GM12878 (cell line): ENCODE measurements around the gene CCNB1IP1. TPM values are rescaled to one million over a fixed set of nuclear protein-coding genes. Genes with fewer than 3 reads are reported as not detected.

Experiments
- ATAC-seq: fragments of 200-7000 bp; cut with Tn5 transposase; 3 replicates; pipeline ENCODE4 v1.9.1; 2020; ENCODE audit warnings: mild to moderate bottlenecking, moderate library complexity
- BruUV-seq: library from RNA; stranded (reverse); fragments of 400-500 nt; replicated peaks from 2 replicates; lab custom pipeline; 2021; lab: Mats Ljungman, UMichigan
- CTCF ChIA-PET: fragments of 300-600 bp; sonication (Branson Sonifier 250); formaldehyde crosslinking; extraction: SDS; loops from one replicate; lab custom pipeline; 2021; ENCODE audit warnings: inconsistent platforms; lab: Yijun Ruan, JAX
- POLR2A ChIA-PET: fragments of 350-600 bp; formaldehyde crosslinking; extraction: SDS; loops from one replicate; lab custom pipeline; 2021; ENCODE audit warnings: inconsistent platforms; lab: Charles Lee
- RAD21 ChIA-PET: fragments of 300-600 bp; sonication (Branson Sonifier 250); formaldehyde crosslinking; loops from one replicate; lab custom pipeline; 2023; ENCODE audit warnings: antibody characterized with exemption; ENCODE audit not compliant: unreplicated experiment; lab: Charles Lee
- SMC1A ChIA-PET: fragments of 300-600 bp; sonication (Branson Sonifier 250); formaldehyde crosslinking; loops from one replicate; lab custom pipeline; 2023; ENCODE audit not compliant: unreplicated experiment, uncharacterized antibody; lab: Charles Lee
- DNase-seq: peaks from one replicate; pipeline ENCODE4 v3.0.0-alpha.2; 2011; ENCODE audit warnings: low read depth, low spot score
- FAIRE-seq: peaks from 3 replicates; lab custom pipeline; 2011; peaks lifted over from hg19 to GRCh38; lab: Jason Lieb, UNC
- H2AFZ ChIP-seq: 2 replicates; pipeline ENCODE4 v1.6.0; 2011; ENCODE audit warnings: low read depth, low read length, control low read depth; ENCODE audit not compliant: control insufficient read depth
- H3K27ac ChIP-seq: 2 replicates; pipeline ENCODE4 v1.5.1; 2011; ENCODE audit warnings: control low read depth; ENCODE audit not compliant: control insufficient read depth, insufficient read depth
- H3K27me3 ChIP-seq, 2 experiments: replicated peaks in 1 of 2; 2 replicates each; pipeline versions ENCODE4 v1.6.0 to v1.6.1; 2011; ENCODE audit warnings: low read length in 1 of 2; ENCODE audit not compliant: control insufficient read depth in 2 of 2, insufficient read depth in 2 of 2
- H3K36me3 ChIP-seq, 2 experiments: 2 replicates each; pipeline ENCODE4 v1.5.1; 2011; ENCODE audit warnings: low read length in 1 of 2; ENCODE audit not compliant: control insufficient read depth in 2 of 2, insufficient read depth in 2 of 2
- H3K4me1 ChIP-seq: 2 replicates; pipeline ENCODE4 v1.6.1; 2011; ENCODE audit warnings: mild to moderate bottlenecking, low read length, moderate library complexity, mixed read lengths; ENCODE audit not compliant: control insufficient read depth, insufficient read depth
- H3K4me2 ChIP-seq: 2 replicates; pipeline ENCODE4 v1.6.0; 2011; ENCODE audit warnings: control low read depth; ENCODE audit not compliant: control insufficient read depth, insufficient read depth
- H3K4me3 ChIP-seq: fragments of 200-600 bp; sonication (generic); 2 replicates; pipeline ENCODE4 v1.5.1; 2016
- H3K79me2 ChIP-seq: 2 replicates; pipeline ENCODE4 v1.6.0; 2011; ENCODE audit warnings: low read length; ENCODE audit not compliant: control insufficient read depth, insufficient read depth
- H3K9ac ChIP-seq: 2 replicates; pipeline ENCODE4 v1.8.0; 2011; ENCODE audit warnings: low read length, control low read depth, mixed read lengths; ENCODE audit not compliant: control insufficient read depth, insufficient read depth
- H3K9me3 ChIP-seq: replicated peaks from 3 replicates; pipeline ENCODE4 v1.5.1; 2011; ENCODE audit warnings: mild to moderate bottlenecking, low read length; ENCODE audit not compliant: control insufficient read depth, insufficient read depth
- H4K20me1 ChIP-seq: 2 replicates; pipeline ENCODE4 v1.6.0; 2011; ENCODE audit not compliant: control insufficient read depth, insufficient read depth
- CREB1 ChIP-seq: IDR thresholded peaks from 2 replicates; pipeline ENCODE4 v1.6.1; 2012; ENCODE audit warnings: low read depth, mild to moderate bottlenecking, inconsistent platforms
- HSF1 ChIP-seq: fragments of 150-350 bp; IDR thresholded peaks from 2 replicates; pipeline ENCODE4 v1.6.1; 2014; ENCODE audit warnings: mild to moderate bottlenecking, low read depth, low read length
- PRDM15 ChIP-seq: fragments of 450-650 bp; formaldehyde crosslinking; IDR thresholded peaks from 2 replicates; pipeline ENCODE4 v1.4.0; 2020; ENCODE audit warnings: mild to moderate bottlenecking, moderate library complexity
- ZBED1 ChIP-seq: IDR thresholded peaks from 2 replicates; pipeline ENCODE4 v1.6.1; 2016; ENCODE audit warnings: borderline replicate concordance
- ZNF207 ChIP-seq: fragments of 450-650 bp; IDR thresholded peaks from 2 replicates; pipeline ENCODE4 v1.6.1; 2014; ENCODE audit warnings: antibody characterized with exemption, mild to moderate bottlenecking, borderline replicate concordance
- WGBS: methylation state at CpG from one replicate; pipeline ENCODE4 v1.1.6; 2016; ENCODE audit warnings: low lambda C conversion rate; ENCODE audit not compliant: insufficient replicate concordance, insufficient coverage; ENCODE audit errors: missing lambda C conversion rate; 5-methylcytosine and 5-hydroxymethylcytosine counted together
- in situ Hi-C: fragments of 300-500 bp; cut with MboI; formaldehyde crosslinking; loops from 9 replicates; pipeline ENCODE4 v1.14.3; 2018; ENCODE audit warnings: mixed read lengths
- intact Hi-C: fragments of 100-400 bp; cut with micrococcal nuclease; formaldehyde crosslinking; loops from one replicate; pipeline ENCODE4 v1.14.2; 2022; ENCODE audit not compliant: unreplicated experiment
- polyA plus RNA-seq, 11 experiments: library from polyadenylated mRNA; depleted of rRNA in 4 of 11; unstranded in 6 of 11; stranded (reverse) in 5 of 11; fragments of >200 nt; fragmentation: Nextera tagmentation in 4 of 11; fragmentation: Illumina TruSeq in 1 of 11; extraction: Ambion mirVana in 4 of 11; extraction: Trizol in 1 of 11; gene quantifications; 1 replicate in 1 of 11; 2 replicates in 10 of 11; pipeline versions ENCODE4 v1.2.1 to v1.2.3, GENCODE V29; 2011 to 2016; ENCODE audit warnings: inconsistent platforms in 2 of 11, missing spikeins in 2 of 11, low read depth in 1 of 11
- total RNA-seq, 4 experiments: library from RNA; depleted of rRNA in 3 of 4; stranded (reverse); fragments of >200 nt in 3 of 4; fragmentation: Illumina TruSeq in 1 of 4; extraction: Trizol in 1 of 4; gene quantifications; 2 replicates each; pipeline versions ENCODE4 v1.2.1 to v1.2.3, GENCODE V29; 2013 to 2021

Gene CCNB1IP1
- total and polyA plus RNA-seq, 10 of the 15 experiments (the other 5 are each of a cell fraction or from before 2014, with no cell fraction given), result 20.4 to 165 (median 86.5) TPM

- no peak for TF ChIP-seq PRDM15 (CRISPR knock-in tag)
- no peak for TF ChIP-seq CREB1
- TF ChIP-seq ZNF207, result no peak
- no peak for TF ChIP-seq HSF1
- no peak for TF ChIP-seq ZBED1
- 100% methylated on average over 3 of the region's 3 CpGs for WGBS
- in situ Hi-C loops, result no loop called here
- no peaks in the 10 kb centered on the region for H3K9me3 ChIP-seq
- ChIA-PET SMC1A (interaction anchor here (0.9 to 1.0 kb wide), 2 partner anchors 68 to 261 kb away, joined by 3 read pairs; no protein-coding TSS in a partner anchor), CTCF (interaction anchor here (0.7 kb wide), 1 partner anchor 9 kb away, joined by 4 read pairs; no protein-coding TSS in a partner anchor), RAD21 (no interaction called here), POLR2A (interaction anchor here (0.7 kb wide), 1 partner anchor 117 kb away, joined by 3 read pairs; no protein-coding TSS in a partner anchor)
- H3K27ac ChIP-seq, result no peak overlapping the region
- intact Hi-C loops, result no loop called here
- no peaks in the 10 kb centered on the region for H4K20me1 ChIP-seq
- peaks cover 10% of the 10 kb centered on the region for H3K79me2 ChIP-seq
- H3K4me1 ChIP-seq, result no peaks in the 10 kb centered on the region
- H3K9ac ChIP-seq, result no peak overlapping the region
- BruUV-seq, result no TSS peak
- DNase-seq (no peak), FAIRE-seq (no peak), ATAC-seq (no peak)
- no peak overlapping the region for H3K4me2 ChIP-seq
- no peaks in the 10 kb centered on the region for H3K27me3 ChIP-seq
- H3K36me3 ChIP-seq, result peaks cover 6 to 15% of the 10 kb centered on the region in 2 experiments; a peak in 3 of 4 replicates
- H2AFZ ChIP-seq, result no peak overlapping the region
- no peak overlapping the region for H3K4me3 ChIP-seq
These were observed 14.7 kb upstream of the CCNB1IP1 start for GRCh38 chr14:20347747-20348146.
